Heart right ventricle (tissue), 16 donors: Measurements from ENCODE around the gene SRPX. TPM values are rescaled to one million over a fixed set of nuclear protein-coding genes. Genes with fewer than 3 reads are reported as not detected.

Source experiments
- ATAC-seq, 8 donors: fragments of 200-7000 bp; cut with Tn5 transposase; one replicate each; pipeline ENCODE4 v1.9.1; 2020; ENCODE audit warnings: mild to moderate bottlenecking in 8 of 8, moderate library complexity in 8 of 8, moderate number of reproducible peaks in 1 of 8
- DNase-seq, 2 donors: peaks; one replicate each; pipeline ENCODE4 v3.0.0-alpha.2; 2020
- H3K27ac ChIP-seq, 10 donors: fragments of 200-600 bp; sonication (generic) in 2 of 10; one replicate each; pipeline versions ENCODE4 v1.5.0 to v1.8.0; 2020 to 2022; ENCODE audit warnings: mild to moderate bottlenecking in 3 of 10
- H3K27me3 ChIP-seq, 7 donors: fragments of 200-600 bp; one replicate each; pipeline ENCODE4 v1.8.0; 2021 to 2022; ENCODE audit warnings: mild to moderate bottlenecking in 2 of 7
- H3K36me3 ChIP-seq, 9 donors: fragments of 200-600 bp; sonication (generic) in 1 of 9; one replicate each; pipeline versions ENCODE4 v1.5.0 to v1.8.0; 2020 to 2022; ENCODE audit warnings: mild to moderate bottlenecking in 2 of 9
- H3K4me1 ChIP-seq, 9 donors: fragments of 200-600 bp; sonication (generic) in 1 of 9; one replicate each; pipeline versions ENCODE4 v1.5.0 to v1.8.0; 2020 to 2022; ENCODE audit warnings: mild to moderate bottlenecking in 4 of 9
- H3K4me3 ChIP-seq, 10 donors: fragments of 200-600 bp; sonication (generic) in 2 of 10; one replicate each; pipeline versions ENCODE4 v1.5.0 to v1.8.0; 2020 to 2022; ENCODE audit warnings: mild to moderate bottlenecking in 7 of 10, moderate library complexity in 2 of 10
- H3K9me3 ChIP-seq, 11 donors: fragments of 200-600 bp in 10 of 11; sonication (generic) in 2 of 11; one replicate each; pipeline versions ENCODE4 v1.5.0 to v1.8.0; 2013 to 2022; ENCODE audit warnings: mild to moderate bottlenecking in 2 of 11, control low read depth in 1 of 11, moderate library complexity in 1 of 11
- CTCF ChIP-seq, 9 donors: fragments of 200-600 bp; sonication (generic) in 2 of 9; IDR thresholded peaks; one replicate each; pipeline versions ENCODE4 v1.5.0 to v1.8.0; 2021 to 2022; ENCODE audit warnings: antibody characterized with exemption in 9 of 9, mild to moderate bottlenecking in 5 of 9, moderate library complexity in 1 of 9
- WGBS, 2 donors: extraction: QIAGEN DNeasy Blood & Tissue Kit; methylation state at CpG; one replicate each; pipeline ENCODE4 v1.1.7; 2013; ENCODE audit warnings: inconsistent platforms in 1 of 2; 5-methylcytosine and 5-hydroxymethylcytosine counted together
- intact Hi-C, 10 donors: fragments of 100-400 bp; cut with DNase I; formaldehyde crosslinking; loops; one replicate each; pipeline versions ENCODE4 v1.11.1 to v1.14.2; 2022
- polyA plus RNA-seq, 2 donors: library from polyadenylated mRNA; stranded (reverse); fragments of 200-250 nt; gene quantifications; one replicate each; pipeline ENCODE4 v1.2.3, GENCODE V29; 2013
- total RNA-seq, 10 donors: library from RNA; stranded (reverse); fragmentation: NEBNext Ultra II Directional in 3 of 10; extraction: Animal tissue kit (Norgen Biotek cat#: 25700) in 3 of 10; gene quantifications; one replicate each; pipeline versions ENCODE4 v1.2.1 to v1.2.4, GENCODE V29; 2021 to 2023
- donor health status: Arrhythmogenic right ventricular cardiomyopathy.
- donor health status: ischemic (EF 13 %, LVEDD 7.1; RV severe dilation, severe dysfunction).
- donor health status: healthy with polysubstance abuse.
- donor health status: DM: no; HTN: yes; CAD: no.
- donor health status: DM: no; HTN: no; CAD: no.
- donor health status: ischemic (EF 25% LVEDD 6.9; RV normal size, moderate dysfunction).
- donor health status: ischemic (EF 25% LVEDD 5.7; RV mildly dilated, moderate dysfunction).
- donor health status: healthy.
- donor health status: DM: yes; HTN: yes; CAD: no.
- donor health status: Ischemic cardiomyopathy.
- donor health status: ischemic (EF 35%, LVEDD 5.7; RV mildly dilated, moderate dysfunction).
- donor health status: nonischemic (EF 11% LVEDD 7.7; RV severe dilation, severe dysfunction).
- donor health status: DM: yes; HTN: yes; CAD: no.
- donor health status: PGD.
- donor health status: ischemic (EF 29% LVEDD 5.4; RV normal size, mild dysfunction).
- donor health status: nonischemic (EF 23%, LVEDD 6.1; RV moderate dilation, normal function).

The SRPX gene
- total and polyA plus RNA-seq, 12 donors, result 34.8 to 204 (median 49.8) TPM

- ATAC-seq (no peak), DNase-seq (no peak)
- Histone ChIP-seq H3K4me1 (no peaks in the 10 kb centered on the region), H3K4me3 (no peak overlapping the region), H3K9me3 (no peaks in the 10 kb centered on the region), H3K36me3 (no peaks in the 10 kb centered on the region), H3K27ac (no peak overlapping the region), H3K27me3 (peaks cover 0 to 25% (median 0%) of the 10 kb centered on the region in 7 donors)
- intact Hi-C loops, result no loop called here
- WGBS, 2 donors, result 81 to 89% methylated on average over 2 of the region's 2 CpGs
- TF ChIP-seq CTCF (IDR thresholded peaks at IDR 0.05), result no peak
Measured at GRCh38 chrX:38240541-38240940, 19.9 kb upstream of the SRPX start.

- 94 to 96% methylated on average over 6 of the region's 6 CpGs for WGBS, 2 donors
- H3K36me3 ChIP-seq, result no peaks in the 10 kb centered on the region
- no peaks in the 10 kb centered on the region for H3K9me3 ChIP-seq
- H3K27me3 ChIP-seq, result peaks cover 0 to 22% (median 0%) of the 10 kb centered on the region in 7 donors
- no peak overlapping the region for H3K4me3 ChIP-seq
- TF ChIP-seq CTCF (IDR thresholded peaks at IDR 0.05), result no peak
- DNase-seq (no peak), ATAC-seq (no peak)
- no peak overlapping the region for H3K27ac ChIP-seq
- H3K4me1 ChIP-seq, result peaks cover 0 to 24% (median under 1%) of the 10 kb centered on the region in 9 donors
- intact Hi-C loops, result no loop called here
Measured at GRCh38 chrX:38236901-38237615, 16.4 kb upstream of the SRPX start.

GRCh38 chrX:38233891-38234667, 13.4 kb upstream of the SRPX start:
- peaks cover 0 to 18% (median 0%) of the 10 kb centered on the region in 7 donors for H3K27me3 ChIP-seq
- intact Hi-C loops, result no loop called here
- H3K27ac ChIP-seq, result peak overlapping the region in 9 of 10 donors; percentile 9 to 34 (median 22)
- ATAC-seq, result peak; percentile 66 to 89 (median 79)
- WGBS, 2 donors, result 39 to 40% methylated on average over 3 of the region's 3 CpGs
- no peaks in the 10 kb centered on the region for H3K9me3 ChIP-seq
- peaks cover 0 to 24% (median 6%) of the 10 kb centered on the region in 9 donors for H3K4me1 ChIP-seq
- peak in 1 of 2 donors; percentile 17 for DNase-seq
- no peaks in the 10 kb centered on the region for H3K36me3 ChIP-seq
- no peak for TF ChIP-seq CTCF (IDR thresholded peaks at IDR 0.05)
- H3K4me3 ChIP-seq, result no peak overlapping the region

- intact Hi-C loops, result no loop called here
- Histone ChIP-seq H3K4me1 (peaks cover 0 to 24% (median 6%) of the 10 kb centered on the region in 9 donors), H3K36me3 (no peaks in the 10 kb centered on the region), H3K27ac (peak overlapping the region in 1 of 10 donors; percentile 4), H3K9me3 (no peaks in the 10 kb centered on the region), H3K27me3 (peaks cover 0 to 10% (median 0%) of the 10 kb centered on the region in 7 donors), H3K4me3 (no peak overlapping the region)
- DNase-seq (no peak), ATAC-seq (peak in 7 of 8 donors; percentile 18 to 53 (median 48))
- no peak for TF ChIP-seq CTCF (IDR thresholded peaks at IDR 0.05)
- 34 to 48% methylated on average over 3 of the region's 3 CpGs for WGBS, 2 donors
Measured at GRCh38 chrX:38232079-38232686, 11.5 kb upstream of the SRPX start.
